HG02885 (cell line): ENCODE results near the gene KRTAP5-2.
"Not testable (repeated sequence)": the region's sequence is repeated elsewhere in the genome, so short reads cannot be mapped to it uniquely, and the experiment has no call there.

Source experiments
- ATAC-seq: cut with Tn5 transposase; IDR thresholded peaks from one replicate; pipeline ENCODE4 v1.9.1; 2021; ENCODE audit warnings: mild to moderate bottlenecking; ENCODE audit not compliant: unreplicated experiment, poor library complexity

The KRTAP5-2 gene

GRCh38 chr11:1596576-1597121, 1.4 kb downstream of the KRTAP5-2 start:
- ATAC-seq, result not testable (repeated sequence)

GRCh38 chr11:1595994-1596575, 2.0 kb downstream of the KRTAP5-2 start:
- ATAC-seq, result not testable (repeated sequence)

GRCh38 chr11:1592628-1593027, 5.5 kb downstream of the KRTAP5-2 start:
- ATAC-seq, result no peak

GRCh38 chr11:1589996-1590395, 8.1 kb downstream of the KRTAP5-2 start:
- ATAC-seq, result no peak

GRCh38 chr11:1589191-1589963, 8.7 kb downstream of the KRTAP5-2 start:
- ATAC-seq, result not testable (repeated sequence)

GRCh38 chr11:1586699-1587098, 11.4 kb downstream of the KRTAP5-2 start:
- ATAC-seq, result no peak

- not testable (repeated sequence) for ATAC-seq
Observed at GRCh38 chr11:1584661-1585370, 13.3 kb downstream of the KRTAP5-2 start, which contains the start of gene KRTAP5-1. Gene KRTAP5-1, minus strand, starts transcription at chr11:1585283. Its CDS starts 34 bp downstream, at chr11:1585249.

GRCh38 chr11:1582909-1583308, 15.2 kb downstream of the KRTAP5-2 start:
- ATAC-seq, result not testable (repeated sequence)

DNA sequence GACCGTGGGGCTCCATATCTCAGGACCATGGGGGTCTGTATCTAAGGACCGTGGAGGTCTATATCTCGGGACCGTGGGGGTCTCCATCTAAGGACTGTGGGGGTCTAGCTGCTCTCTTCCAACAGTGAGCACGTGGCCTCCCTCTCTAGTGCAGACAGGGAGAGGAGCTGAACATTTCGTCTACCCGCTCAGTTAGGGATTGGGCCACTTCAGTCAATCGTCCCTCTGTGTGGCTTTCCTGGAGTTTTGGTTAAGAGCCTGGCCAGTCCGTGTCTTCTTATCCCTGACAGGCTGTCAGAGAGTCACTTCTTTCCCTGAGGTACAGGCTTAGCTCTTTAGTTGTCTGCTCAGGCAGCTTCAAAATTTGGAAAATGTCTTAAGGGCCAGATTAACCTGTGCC, 16.1 kb downstream of the KRTAP5-2 start:
- ATAC-seq, result no peak

DNA sequence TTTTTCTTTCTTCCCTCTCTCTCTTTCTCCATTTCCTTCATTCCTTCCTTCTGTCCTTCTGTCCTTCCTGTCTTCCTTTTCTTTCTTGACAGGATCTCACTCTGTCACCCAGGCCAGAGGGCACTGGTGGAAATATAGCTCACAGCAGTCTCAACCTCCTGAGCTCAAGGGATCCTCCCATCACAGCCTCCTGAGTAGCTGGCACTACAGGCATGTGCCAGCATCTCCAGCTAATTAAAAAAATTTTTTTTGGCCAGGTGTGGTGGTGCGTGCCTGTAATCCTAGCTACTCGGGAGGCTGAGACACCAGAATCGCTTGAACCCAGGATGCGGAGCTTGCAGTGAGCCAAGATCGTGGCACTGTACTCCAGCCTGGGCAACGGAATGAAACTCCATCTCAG, 21.3 kb downstream of the KRTAP5-2 start:
- no peak for ATAC-seq

- ATAC-seq, result not testable (repeated sequence)
Observed at GRCh38 chr11:1575756-1576155, 22.3 kb downstream of the KRTAP5-2 start.

DNA sequence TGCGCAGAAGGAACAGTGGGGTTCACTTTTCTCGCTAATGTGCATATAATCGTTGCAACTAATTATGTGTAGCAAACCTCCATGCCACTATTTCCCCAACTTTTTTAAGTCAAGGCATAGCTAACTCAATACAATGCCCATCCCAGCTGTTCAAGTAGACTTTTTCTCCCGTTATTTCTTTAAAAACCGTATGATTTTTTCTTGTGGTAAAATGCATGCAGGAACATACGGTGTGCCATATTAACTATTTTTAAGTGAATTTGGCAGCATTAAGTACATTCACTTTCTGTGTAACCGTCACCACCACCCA, 23.2 kb downstream of the KRTAP5-2 start:
- no peak for ATAC-seq

DNA sequence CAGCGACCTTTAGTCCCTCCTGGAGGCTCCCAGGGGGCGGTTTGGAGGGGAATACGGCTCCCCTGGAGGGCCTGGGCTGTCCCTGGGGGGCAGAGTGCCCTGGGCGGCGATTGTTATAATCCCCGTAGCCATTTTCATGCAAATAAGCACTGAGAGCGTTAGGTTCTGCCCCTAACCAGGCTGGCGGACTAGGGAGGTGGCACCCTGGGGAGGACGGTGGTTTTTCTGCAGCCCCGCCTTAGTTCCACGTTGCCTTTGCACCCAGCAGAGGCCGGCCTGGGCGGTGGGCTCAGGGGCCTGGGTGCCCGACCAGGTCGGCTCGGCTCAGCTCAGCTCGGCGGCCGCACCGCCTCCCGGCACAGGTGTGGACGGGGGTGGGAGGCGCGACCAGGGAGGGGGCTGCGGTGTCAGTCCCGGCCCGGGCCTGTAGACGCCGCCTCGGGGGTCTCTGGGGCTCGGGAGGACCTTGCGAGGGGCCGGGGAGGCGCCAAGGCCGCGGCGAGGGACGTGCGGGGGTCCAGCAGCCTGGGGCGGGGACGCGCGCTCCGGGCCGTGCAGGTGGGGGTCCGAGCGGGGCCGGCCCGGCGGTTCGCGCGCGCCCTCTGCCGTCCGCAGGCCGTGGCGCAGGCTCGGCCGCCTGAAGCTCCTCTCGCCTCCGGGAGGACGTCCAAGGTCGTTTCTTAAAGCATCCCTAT, 23.7 kb downstream of the KRTAP5-2 start:
- peak; percentile 36 for ATAC-seq

GRCh38 chr11:1573903-1574237, 24.2 kb downstream of the KRTAP5-2 start:
- ATAC-seq, result no peak

GRCh38 chr11:1573077-1573902, 24.8 kb downstream of the KRTAP5-2 start:
- ATAC-seq, result no peak

DNA sequence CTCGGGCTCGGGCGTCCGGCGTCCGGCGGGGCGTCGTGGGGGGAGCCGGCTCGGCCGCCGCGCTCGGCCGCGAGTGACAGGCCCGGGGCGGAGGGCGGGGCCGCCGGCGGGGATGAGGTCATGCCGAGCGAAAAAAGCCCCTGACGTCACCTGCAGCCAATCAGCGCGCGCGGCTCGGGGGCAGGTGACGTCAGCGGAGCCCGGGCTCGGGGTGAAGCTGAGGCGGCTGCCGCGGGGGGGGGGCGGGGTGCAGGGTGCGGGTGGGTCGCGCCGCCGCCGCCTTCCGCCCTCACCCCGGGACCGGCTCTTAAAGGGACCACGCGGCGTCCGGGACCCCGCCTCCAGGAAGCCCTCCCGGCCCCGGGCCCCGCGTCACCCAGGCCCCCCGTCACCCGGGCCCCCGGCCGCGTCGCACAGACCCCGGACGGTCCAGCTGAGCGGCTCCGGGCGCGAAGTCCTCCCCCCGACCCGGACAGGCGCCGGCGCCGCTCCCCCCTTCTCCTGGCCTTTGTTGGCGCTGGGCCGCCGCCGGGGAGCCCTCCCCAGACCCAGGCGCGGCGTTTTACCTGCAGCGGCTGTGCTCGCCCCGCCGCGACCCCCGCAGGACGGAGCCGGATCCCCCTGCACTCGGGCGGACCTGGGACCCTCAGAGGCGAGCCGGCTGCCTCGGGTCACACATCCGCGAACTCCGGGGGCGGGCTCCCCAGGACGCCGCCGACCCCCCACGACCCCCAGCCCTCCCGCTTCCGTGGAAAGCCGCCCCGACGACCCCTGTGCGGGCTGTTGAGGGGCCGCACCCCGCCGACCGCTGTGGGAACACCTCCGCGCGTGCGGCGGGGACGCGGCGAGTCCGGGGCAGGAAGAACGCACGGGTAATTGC, 25.7 kb downstream of the KRTAP5-2 start, which contains the start of gene DUSP8:
DUSP8 (minus strand) TSS at position 75 of the 880 bp plus-strand sequence. CDS start 6,445 bp downstream, outside the sequence.
- peak; percentile 68 for ATAC-seq

DNA sequence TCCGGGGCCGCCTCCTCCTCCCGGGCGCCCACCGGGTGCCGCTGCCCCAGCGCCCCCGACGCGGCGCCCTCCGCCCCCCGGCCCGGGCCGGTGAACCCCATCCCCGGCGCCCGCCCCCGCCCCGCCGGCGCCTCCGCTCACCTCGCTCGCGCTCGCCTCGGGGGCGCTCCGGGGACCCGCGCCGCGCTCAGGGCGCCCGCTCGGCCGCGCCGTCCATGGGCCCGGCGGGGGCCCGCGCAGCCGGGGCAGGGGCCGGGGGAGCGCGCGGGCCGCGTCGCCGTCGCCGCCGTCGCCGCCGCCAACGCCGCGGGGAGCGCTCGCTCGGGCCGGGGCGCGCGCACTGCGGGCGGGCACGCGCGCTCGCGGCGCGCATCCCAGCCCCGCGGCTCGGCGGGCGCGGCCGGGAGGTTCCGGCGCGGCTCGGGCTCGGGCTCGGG, 26.3 kb downstream of the KRTAP5-2 start:
- no peak for ATAC-seq

DNA sequence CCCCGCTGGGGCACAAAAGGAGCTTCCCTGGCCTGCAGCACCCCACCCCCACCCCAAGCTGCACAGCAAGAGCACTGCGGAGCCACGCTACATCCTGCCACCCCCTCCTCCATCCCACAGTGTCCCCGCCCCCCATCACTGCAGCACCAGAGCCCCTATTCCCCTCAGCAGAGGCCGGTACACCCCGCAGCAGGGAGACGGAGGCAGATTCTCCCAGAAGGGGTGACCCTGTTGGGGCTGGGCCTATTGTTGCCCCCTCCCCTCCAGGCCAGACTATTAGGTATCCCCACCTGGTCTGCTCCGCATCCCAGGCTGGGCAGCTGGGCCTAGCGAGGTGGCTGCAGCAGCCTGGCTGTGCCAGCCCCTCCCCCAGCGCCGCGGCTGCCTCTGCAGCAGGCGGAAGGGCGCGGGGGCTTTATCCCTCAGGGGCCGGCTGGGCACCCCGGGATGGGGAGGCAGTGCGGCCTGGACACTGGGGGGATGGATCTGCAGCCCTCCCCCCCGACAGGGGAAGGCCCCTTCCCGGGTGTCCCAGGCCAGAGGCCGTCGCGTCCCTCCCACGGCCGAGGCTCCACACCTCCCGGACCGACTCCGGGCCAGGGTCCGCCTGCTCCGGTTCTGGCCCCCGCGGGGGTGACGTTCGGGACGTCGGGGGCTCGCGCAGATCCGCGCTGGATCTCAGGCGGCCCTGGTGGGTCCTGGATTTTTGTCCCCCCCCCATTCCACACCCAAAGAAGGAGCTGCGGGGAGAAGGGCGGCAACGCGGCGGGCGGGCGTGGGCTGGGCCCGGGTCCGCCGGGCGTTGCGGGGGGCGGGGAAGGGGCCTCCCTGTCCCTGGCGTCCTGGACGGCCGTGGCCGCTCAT, 27.0 kb downstream of the KRTAP5-2 start:
- ATAC-seq, result no peak
